Measurements from ENCODE around the gene CTTNBP2. TPM values are rescaled to one million over a fixed set of nuclear protein-coding genes. Genes with fewer than 3 reads are reported as not detected.

Gene CTTNBP2
- total RNA-seq, 1 donor from 2014 or later, result not detected

GRCh38 chr7:117665368-117665767 is 207.9 kb downstream of the CTTNBP2 start:
- intact Hi-C loops (cut with micrococcal nuclease), result no loop called here

GRCh38 chr7:117664047-117664446 is 209.2 kb downstream of the CTTNBP2 start:
- intact Hi-C loops (cut with micrococcal nuclease), result no loop called here

GRCh38 chr7:117661328-117661727 is 211.9 kb downstream of the CTTNBP2 start:
- intact Hi-C loops (cut with micrococcal nuclease), result no loop called here
